H1 (cell line): ENCODE data around the gene C3orf20. TPM values are rescaled to one million over a fixed set of nuclear protein-coding genes. Genes with fewer than 3 reads are reported as not detected.

Experiments
- CHD2 ChIP-seq: IDR thresholded peaks from 2 replicates; pipeline ENCODE4 v1.6.1; 2012; ENCODE audit warnings: low read length, improper control_type of control experiment
- JUND ChIP-seq: IDR thresholded peaks from 2 replicates; pipeline ENCODE4 v1.6.1; 2011; ENCODE audit warnings: mild to moderate bottlenecking, improper control_type of control experiment, low read length
- TBP ChIP-seq: IDR thresholded peaks from 2 replicates; pipeline ENCODE4 v1.6.1; 2011; ENCODE audit warnings: low read depth, low read length, improper control_type of control experiment
- ZNF274 ChIP-seq: IDR thresholded peaks from 2 replicates; pipeline ENCODE4 v1.7.0; 2012; ENCODE audit warnings: low read length, borderline replicate concordance; ENCODE audit errors: extremely low read depth
- polyA plus RNA-seq, 7 experiments: library from polyadenylated mRNA; depleted of rRNA in 3 of 7; stranded (reverse) in 5 of 7; unstranded in 2 of 7; fragments of >200 nt in 5 of 7; fragments of 200-250 nt in 2 of 7; gene quantifications; 1 replicate in 5 of 7; 2 replicates in 1 of 7; 4 replicates in 1 of 7; pipeline versions ENCODE4 v1.2.1 to v1.2.3, GENCODE V29; 2011 to 2013; ENCODE audit warnings: missing spikeins in 2 of 7, mixed read lengths in 2 of 7
- total RNA-seq: library from RNA; stranded (reverse); fragmentation: NEBNext Ultra II Directional; extraction: Animal tissue kit (Norgen Biotek cat#: 25700); gene quantifications from 2 replicates; pipeline ENCODE4 v1.2.1, GENCODE V29; 2021
- TF ChIP-seq, protein P1 (sequence below): fragments of 300-600 bp; sonication (generic); IDR thresholded peaks from 2 replicates; pipeline ENCODE4 v1.7.1; 2012; ENCODE audit warnings: low read length, moderate library complexity, mild to moderate bottlenecking, inconsistent platforms; ENCODE audit not compliant: insufficient replicate concordance
- TF ChIP-seq, protein P2 (sequence below): IDR thresholded peaks from 2 replicates; pipeline ENCODE4 v1.6.1; 2011; ENCODE audit warnings: low read depth, mild to moderate bottlenecking, low read length; ENCODE audit not compliant: insufficient read depth

Gene C3orf20
- total and polyA plus RNA-seq, 2 of the 8 experiments (the other 6 are each of a cell fraction or from before 2014, with no cell fraction given) = not detected

DNA sequence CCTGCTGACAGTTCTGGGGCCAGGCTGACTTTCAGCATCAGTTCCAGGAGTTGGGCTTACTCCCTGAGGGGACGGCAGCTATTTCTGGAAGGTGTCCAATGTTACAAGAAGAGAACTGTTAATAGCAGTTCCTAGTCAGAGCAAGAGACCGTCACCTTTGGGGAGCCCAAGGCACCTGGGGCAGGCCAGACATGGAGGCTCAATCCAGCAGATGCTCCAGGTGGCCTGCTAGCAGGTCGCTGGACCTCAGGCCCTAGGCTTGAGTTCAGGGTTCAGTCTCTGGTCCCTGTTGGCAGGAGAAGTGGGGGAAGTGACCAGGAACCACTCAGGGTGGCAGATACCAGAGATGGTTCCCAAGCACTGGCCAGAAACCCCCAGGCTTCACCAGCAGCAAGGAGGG is 25.9 kb downstream of the C3orf20 start (continued):
- TF ChIP-seq, protein P1, sequence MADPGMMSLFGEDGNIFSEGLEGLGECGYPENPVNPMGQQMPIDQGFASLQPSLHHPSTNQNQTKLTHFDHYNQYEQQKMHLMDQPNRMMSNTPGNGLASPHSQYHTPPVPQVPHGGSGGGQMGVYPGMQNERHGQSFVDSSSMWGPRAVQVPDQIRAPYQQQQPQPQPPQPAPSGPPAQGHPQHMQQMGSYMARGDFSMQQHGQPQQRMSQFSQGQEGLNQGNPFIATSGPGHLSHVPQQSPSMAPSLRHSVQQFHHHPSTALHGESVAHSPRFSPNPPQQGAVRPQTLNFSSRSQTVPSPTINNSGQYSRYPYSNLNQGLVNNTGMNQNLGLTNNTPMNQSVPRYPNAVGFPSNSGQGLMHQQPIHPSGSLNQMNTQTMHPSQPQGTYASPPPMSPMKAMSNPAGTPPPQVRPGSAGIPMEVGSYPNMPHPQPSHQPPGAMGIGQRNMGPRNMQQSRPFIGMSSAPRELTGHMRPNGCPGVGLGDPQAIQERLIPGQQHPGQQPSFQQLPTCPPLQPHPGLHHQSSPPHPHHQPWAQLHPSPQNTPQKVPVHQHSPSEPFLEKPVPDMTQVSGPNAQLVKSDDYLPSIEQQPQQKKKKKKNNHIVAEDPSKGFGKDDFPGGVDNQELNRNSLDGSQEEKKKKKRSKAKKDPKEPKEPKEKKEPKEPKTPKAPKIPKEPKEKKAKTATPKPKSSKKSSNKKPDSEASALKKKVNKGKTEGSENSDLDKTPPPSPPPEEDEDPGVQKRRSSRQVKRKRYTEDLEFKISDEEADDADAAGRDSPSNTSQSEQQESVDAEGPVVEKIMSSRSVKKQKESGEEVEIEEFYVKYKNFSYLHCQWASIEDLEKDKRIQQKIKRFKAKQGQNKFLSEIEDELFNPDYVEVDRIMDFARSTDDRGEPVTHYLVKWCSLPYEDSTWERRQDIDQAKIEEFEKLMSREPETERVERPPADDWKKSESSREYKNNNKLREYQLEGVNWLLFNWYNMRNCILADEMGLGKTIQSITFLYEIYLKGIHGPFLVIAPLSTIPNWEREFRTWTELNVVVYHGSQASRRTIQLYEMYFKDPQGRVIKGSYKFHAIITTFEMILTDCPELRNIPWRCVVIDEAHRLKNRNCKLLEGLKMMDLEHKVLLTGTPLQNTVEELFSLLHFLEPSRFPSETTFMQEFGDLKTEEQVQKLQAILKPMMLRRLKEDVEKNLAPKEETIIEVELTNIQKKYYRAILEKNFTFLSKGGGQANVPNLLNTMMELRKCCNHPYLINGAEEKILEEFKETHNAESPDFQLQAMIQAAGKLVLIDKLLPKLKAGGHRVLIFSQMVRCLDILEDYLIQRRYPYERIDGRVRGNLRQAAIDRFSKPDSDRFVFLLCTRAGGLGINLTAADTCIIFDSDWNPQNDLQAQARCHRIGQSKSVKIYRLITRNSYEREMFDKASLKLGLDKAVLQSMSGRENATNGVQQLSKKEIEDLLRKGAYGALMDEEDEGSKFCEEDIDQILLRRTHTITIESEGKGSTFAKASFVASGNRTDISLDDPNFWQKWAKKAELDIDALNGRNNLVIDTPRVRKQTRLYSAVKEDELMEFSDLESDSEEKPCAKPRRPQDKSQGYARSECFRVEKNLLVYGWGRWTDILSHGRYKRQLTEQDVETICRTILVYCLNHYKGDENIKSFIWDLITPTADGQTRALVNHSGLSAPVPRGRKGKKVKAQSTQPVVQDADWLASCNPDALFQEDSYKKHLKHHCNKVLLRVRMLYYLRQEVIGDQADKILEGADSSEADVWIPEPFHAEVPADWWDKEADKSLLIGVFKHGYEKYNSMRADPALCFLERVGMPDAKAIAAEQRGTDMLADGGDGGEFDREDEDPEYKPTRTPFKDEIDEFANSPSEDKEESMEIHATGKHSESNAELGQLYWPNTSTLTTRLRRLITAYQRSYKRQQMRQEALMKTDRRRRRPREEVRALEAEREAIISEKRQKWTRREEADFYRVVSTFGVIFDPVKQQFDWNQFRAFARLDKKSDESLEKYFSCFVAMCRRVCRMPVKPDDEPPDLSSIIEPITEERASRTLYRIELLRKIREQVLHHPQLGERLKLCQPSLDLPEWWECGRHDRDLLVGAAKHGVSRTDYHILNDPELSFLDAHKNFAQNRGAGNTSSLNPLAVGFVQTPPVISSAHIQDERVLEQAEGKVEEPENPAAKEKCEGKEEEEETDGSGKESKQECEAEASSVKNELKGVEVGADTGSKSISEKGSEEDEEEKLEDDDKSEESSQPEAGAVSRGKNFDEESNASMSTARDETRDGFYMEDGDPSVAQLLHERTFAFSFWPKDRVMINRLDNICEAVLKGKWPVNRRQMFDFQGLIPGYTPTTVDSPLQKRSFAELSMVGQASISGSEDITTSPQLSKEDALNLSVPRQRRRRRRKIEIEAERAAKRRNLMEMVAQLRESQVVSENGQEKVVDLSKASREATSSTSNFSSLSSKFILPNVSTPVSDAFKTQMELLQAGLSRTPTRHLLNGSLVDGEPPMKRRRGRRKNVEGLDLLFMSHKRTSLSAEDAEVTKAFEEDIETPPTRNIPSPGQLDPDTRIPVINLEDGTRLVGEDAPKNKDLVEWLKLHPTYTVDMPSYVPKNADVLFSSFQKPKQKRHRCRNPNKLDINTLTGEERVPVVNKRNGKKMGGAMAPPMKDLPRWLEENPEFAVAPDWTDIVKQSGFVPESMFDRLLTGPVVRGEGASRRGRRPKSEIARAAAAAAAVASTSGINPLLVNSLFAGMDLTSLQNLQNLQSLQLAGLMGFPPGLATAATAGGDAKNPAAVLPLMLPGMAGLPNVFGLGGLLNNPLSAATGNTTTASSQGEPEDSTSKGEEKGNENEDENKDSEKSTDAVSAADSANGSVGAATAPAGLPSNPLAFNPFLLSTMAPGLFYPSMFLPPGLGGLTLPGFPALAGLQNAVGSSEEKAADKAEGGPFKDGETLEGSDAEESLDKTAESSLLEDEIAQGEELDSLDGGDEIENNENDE = no peak
- TF ChIP-seq JUND (no peak), CHD2 (no peak), ZNF274 (no peak), TBP (no peak)
- TF ChIP-seq, protein P2, sequence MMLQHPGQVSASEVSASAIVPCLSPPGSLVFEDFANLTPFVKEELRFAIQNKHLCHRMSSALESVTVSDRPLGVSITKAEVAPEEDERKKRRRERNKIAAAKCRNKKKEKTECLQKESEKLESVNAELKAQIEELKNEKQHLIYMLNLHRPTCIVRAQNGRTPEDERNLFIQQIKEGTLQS = no peak
- TF ChIP-seq, all 59 proteins: peak for 0
